Islet of Langerhans (tissue), 1 donor: Measurements from ENCODE around the gene ALPP.
"Not testable (repeated sequence)": the region's sequence is repeated elsewhere in the genome, so short reads cannot be mapped to it uniquely, and the experiment has no call there.

ENCODE experiments used
- FAIRE-seq: peaks from one replicate; lab custom pipeline; 2011; peaks lifted over from hg19 to GRCh38; lab: Jason Lieb, UNC

The ALPP gene

GRCh38 chr2:232407428-232408150, 29.0 kb downstream of the ALPP start:
- FAIRE-seq, result not testable (repeated sequence)

GRCh38 chr2:232408269-232408668, 29.7 kb downstream of the ALPP start:
- not testable (repeated sequence) for FAIRE-seq

- FAIRE-seq, result not testable (repeated sequence)
These were observed 31.1 kb downstream of the ALPP start for GRCh38 chr2:232409617-232410016.

- FAIRE-seq, result no peak
These were observed 31.8 kb downstream of the ALPP start for GRCh38 chr2:232410238-232410900.

GRCh38 chr2:232411901-232412629, 33.5 kb downstream of the ALPP start:
- no peak for FAIRE-seq

- FAIRE-seq, result no peak
These were observed 34.4 kb downstream of the ALPP start for GRCh38 chr2:232412986-232413385.

GRCh38 chr2:232415138-232415690, 36.7 kb downstream of the ALPP start:
- FAIRE-seq, result no peak

- no peak for FAIRE-seq
These were observed 37.4 kb downstream of the ALPP start for GRCh38 chr2:232415736-232416520.

- no peak for FAIRE-seq
These were observed 38.2 kb downstream of the ALPP start for GRCh38 chr2:232416521-232417470.

GRCh38 chr2:232417489-232417888, 38.9 kb downstream of the ALPP start:
- no peak for FAIRE-seq

GRCh38 chr2:232418056-232418455, 39.5 kb downstream of the ALPP start:
- no peak for FAIRE-seq

- FAIRE-seq, result no peak
These were observed 40.1 kb downstream of the ALPP start for GRCh38 chr2:232418466-232419244.

- FAIRE-seq, result no peak
These were observed 40.9 kb downstream of the ALPP start for GRCh38 chr2:232419245-232420072.

- no peak for FAIRE-seq
These were observed 41.5 kb downstream of the ALPP start for GRCh38 chr2:232420073-232420454.

GRCh38 chr2:232420463-232421188, 42.1 kb downstream of the ALPP start:
- no peak for FAIRE-seq

GRCh38 chr2:232421189-232421785, 42.7 kb downstream of the ALPP start:
- FAIRE-seq, result no peak

- FAIRE-seq, result no peak
These were observed 43.5 kb downstream of the ALPP start for GRCh38 chr2:232422051-232422450.

- FAIRE-seq, result not testable (repeated sequence)
These were observed 44.4 kb downstream of the ALPP start for GRCh38 chr2:232422996-232423395.
